GM12874 (cell line): Measurements from ENCODE around the gene N4BP2L2.

Experiments used
- TF ChIP-seq, protein P1 (sequence below): IDR thresholded peaks from 2 replicates; pipeline ENCODE4 v1.5.1; 2011; ENCODE audit warnings: low read depth, mild to moderate bottlenecking, control low read depth, low read length, moderate library complexity; ENCODE audit not compliant: insufficient read depth

N4BP2L2 gene

DNA sequence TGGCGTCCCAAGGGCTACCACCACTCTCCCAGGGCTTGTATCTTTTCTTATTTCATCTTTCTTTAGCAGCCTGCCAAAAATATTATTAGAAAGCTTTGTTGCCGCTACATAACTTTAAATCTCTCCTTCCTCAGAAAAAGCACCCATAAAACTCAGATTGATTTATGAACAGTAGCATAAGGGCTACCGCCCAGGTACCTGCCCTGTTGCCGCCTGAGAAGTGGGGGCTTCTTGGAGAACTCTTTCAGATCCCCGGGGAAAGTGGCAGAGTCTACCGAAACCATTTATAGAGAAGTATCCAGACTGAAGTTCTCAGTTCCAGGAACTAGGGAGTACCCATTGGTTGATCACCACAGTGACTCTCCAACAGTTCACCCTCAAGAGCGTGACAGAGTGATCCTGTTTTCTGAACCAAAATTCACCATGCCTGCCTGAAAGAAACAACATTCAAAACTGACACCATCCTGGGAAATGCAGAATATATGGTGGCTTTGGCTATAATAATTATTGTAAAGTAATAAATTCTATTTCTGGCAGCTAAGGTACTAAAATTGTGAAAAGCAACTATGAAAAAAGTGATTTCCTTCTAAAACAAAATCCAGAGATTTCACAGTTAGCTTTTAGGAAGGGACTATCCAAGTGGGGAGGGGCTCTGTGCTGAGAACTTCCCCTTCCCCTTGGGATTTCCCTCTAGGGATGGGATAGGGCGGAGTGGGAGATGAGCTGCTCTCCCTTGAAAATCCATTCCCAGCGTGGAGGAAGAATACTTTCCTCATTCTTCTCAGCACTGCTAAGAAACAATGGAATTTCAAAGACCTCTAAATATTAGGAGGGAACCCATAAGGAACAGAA is 109.8 kb downstream of the N4BP2L2 start:
- TF ChIP-seq, protein P1, sequence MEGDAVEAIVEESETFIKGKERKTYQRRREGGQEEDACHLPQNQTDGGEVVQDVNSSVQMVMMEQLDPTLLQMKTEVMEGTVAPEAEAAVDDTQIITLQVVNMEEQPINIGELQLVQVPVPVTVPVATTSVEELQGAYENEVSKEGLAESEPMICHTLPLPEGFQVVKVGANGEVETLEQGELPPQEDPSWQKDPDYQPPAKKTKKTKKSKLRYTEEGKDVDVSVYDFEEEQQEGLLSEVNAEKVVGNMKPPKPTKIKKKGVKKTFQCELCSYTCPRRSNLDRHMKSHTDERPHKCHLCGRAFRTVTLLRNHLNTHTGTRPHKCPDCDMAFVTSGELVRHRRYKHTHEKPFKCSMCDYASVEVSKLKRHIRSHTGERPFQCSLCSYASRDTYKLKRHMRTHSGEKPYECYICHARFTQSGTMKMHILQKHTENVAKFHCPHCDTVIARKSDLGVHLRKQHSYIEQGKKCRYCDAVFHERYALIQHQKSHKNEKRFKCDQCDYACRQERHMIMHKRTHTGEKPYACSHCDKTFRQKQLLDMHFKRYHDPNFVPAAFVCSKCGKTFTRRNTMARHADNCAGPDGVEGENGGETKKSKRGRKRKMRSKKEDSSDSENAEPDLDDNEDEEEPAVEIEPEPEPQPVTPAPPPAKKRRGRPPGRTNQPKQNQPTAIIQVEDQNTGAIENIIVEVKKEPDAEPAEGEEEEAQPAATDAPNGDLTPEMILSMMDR = no peak

DNA sequence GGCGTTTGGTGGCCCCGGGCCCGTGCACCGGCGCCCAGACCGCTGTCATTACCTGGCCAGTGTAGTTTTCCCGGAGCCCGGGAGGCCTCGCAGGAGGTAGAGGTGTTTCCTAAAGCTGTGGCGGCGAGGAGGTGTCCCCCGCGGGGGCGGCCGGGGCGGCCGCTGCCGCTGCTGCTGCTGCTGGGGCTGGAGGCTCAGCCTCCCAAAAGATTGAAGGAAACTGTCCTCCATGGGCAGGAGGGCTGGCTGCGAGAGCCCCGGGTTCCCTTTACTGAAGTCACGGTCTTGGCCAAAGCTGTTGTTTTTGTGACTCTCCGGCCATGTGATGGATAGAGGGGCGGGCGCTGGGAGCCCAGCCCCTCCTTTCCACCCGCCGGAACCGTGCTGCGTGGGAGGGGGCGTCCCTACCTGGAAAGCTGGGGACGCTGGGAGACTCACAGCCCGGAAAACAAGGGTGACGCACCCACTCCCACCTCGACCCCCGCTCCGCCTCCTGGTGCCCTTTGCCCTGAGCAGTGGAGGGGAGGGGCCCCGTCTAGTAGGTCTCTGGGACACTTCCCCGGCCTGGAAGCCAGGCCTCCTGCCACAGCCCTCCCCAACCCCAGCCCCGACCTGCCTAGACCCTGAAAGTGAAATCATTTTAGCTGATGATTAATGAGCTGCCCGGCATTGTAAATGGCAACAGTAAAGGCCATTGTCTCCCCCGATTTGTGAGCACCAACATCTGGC is 110.6 kb downstream of the N4BP2L2 start, which contains the start of gene N4BP2L1:
TSS of gene N4BP2L1 (minus strand) at position 279 of the 729 bp plus-strand sequence. CDS start at position 231, 48 bp downstream.
- TF ChIP-seq, protein P1 = no peak

DNA sequence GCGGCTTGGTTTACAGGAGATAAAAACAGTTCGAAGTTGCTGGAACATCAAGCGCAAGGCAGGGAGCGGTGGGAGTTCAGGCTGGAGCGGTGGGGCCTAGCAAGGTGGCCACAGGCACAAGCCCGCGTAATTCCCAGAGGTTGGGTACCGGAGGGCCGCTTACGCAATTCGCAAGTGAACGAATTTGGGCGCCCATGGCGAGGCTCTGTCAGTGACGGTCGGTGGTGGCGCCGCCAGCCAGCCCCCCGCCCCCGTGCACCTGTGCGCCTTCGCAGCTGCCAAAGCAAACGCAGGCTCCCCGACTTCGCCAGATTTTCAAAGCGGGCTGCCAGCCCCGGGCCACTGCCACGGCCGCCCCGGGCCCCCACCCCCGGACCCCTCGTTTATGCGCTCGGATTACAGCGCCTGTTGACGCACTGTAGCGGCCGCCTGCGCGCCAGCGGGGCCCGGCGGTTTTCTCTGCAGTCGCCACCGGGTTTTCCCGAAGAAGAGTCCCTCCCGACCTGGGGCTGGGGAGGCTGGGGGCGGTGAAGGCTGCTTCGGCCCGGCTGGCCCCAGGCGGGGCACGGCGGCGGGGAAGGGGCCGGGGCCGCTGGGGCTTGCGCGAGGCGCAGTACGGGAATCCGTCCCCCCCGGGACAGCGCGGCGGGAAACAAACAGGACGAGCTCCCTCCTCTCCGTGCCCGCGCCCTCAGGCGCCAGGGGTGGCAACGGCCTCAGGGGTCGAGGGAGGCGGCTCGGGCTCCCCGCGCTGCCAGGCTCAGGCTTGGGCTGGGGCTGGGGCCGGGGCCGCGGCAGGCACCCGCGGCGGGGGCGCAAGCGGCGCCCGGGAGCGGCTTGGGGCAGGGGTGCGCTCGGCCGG is 111.4 kb downstream of the N4BP2L2 start:
- TF ChIP-seq, protein P1 = no peak

DNA sequence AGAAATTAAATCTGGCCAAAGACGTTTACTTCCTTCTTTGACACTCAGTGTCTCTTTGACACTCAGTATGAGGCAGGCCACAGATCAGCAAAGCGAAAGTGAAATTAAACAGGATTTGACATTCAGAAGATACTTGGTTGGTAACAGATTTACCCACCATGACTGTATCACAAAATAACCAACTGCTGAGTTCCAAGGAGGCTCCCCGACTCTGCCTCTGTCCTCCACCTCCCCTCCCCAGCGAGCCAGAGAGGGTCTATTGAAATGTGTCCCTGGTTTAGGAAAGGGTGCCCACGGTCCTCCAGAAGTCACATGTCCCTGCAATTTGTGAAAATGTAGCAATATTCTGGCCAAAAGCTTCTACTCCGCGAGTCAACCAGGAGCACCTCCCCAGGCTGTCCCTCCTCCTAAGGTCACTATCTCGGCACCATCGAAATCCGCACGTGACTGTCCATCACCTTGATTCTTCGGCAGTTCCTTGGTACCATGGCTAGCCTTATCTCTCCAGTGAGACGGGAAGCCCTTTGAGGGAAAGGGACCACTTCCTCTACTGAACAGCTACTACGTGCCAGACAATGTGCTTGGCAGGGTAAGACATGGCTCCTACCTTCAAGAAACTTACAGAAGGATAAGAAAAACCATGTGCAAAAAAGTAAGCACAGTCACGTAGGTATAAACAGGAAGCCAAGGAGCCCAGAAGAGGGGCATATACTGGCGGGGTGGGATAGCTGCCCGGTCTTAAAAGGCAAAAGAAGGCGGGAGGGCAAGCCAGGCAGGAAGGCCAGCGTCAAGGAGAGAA is 112.2 kb downstream of the N4BP2L2 start:
- TF ChIP-seq, protein P1 = no peak

DNA sequence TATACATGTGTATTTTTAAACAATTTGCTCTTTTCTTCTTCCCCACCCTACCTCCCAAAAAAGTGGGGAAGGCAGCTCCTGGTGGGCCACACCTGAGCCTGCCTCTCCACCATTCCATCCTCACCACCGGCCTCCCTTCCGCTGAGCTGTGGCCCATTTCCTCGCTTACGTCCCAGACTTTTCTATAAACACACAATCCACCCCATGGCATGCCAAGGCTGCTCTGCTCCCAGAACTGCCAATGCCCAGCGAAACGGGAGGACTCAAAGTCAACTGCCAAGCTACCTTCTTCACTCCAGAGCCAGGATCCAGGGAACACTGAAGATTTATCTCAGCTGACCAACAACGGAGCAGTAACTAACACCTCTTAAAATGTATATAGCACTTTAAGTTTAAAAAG is 113.4 kb downstream of the N4BP2L2 start:
- TF ChIP-seq, protein P1 = no peak

DNA sequence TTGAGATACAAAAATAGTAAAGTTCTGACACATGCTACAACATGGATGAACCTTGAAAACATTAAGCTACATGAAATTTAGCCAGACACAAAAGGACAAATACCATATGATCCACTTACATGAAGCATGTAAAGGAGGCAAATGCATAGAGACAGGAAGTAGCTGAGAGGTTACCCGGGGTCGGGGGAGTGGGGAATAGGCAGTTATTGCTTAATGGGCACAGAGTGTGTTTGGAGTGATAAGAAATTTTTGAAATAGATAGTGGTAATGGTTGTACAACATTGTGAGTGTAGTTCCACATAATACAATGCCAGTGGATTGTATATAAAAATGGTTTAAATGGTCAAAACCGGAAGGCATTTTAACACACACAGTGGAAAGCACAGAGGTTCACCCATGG is 115.0 kb downstream of the N4BP2L2 start:
- TF ChIP-seq, protein P1 = no peak
